Measurements from ENCODE around the gene PIGU.

DNA sequence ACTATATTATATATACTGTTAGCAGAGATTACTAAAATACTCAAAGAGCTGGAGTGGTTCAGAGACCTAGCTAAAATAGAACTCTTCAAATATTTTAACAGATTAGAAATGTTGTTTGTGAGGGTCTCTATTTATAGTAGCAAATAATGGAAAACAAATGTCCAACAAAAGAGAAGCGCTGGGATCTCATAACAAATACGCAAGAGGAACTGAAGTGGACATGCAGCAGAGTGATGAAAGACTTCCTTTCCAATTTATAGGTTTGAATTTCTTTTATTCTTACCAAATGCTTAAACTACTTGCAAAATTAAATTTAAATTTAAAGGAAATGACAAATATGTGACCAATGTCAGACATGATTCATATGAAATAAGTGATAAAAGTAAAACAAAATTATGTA is 49.9 kb downstream of the PIGU start:
- TF ChIP-seq, protein P1, sequence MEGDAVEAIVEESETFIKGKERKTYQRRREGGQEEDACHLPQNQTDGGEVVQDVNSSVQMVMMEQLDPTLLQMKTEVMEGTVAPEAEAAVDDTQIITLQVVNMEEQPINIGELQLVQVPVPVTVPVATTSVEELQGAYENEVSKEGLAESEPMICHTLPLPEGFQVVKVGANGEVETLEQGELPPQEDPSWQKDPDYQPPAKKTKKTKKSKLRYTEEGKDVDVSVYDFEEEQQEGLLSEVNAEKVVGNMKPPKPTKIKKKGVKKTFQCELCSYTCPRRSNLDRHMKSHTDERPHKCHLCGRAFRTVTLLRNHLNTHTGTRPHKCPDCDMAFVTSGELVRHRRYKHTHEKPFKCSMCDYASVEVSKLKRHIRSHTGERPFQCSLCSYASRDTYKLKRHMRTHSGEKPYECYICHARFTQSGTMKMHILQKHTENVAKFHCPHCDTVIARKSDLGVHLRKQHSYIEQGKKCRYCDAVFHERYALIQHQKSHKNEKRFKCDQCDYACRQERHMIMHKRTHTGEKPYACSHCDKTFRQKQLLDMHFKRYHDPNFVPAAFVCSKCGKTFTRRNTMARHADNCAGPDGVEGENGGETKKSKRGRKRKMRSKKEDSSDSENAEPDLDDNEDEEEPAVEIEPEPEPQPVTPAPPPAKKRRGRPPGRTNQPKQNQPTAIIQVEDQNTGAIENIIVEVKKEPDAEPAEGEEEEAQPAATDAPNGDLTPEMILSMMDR (IDR thresholded peaks at IDR 0.05): no peak
- TF ChIP-seq POLR2A (IDR thresholded peaks at IDR 0.05): no peak

All from heart left ventricle (tissue), 13 donors.